ELR (cell line): ENCODE data around the gene GCH1.
A peak's percentile ranks its signal among the peaks of the same experiment; 100 is the strongest.
"Not testable (repeated sequence)": the region's sequence is repeated elsewhere in the genome, so short reads cannot be mapped to it uniquely, and the experiment has no call there.

Experiments
- DNase-seq: peaks from one replicate; pipeline ENCODE4 v3.0.0-alpha.2; 2015; ENCODE audit warnings: low read depth

GCH1 gene

GRCh38 chr14:54902521-54903420 is at the start of gene GCH1:
GCH1 (minus strand) TSS chr14:54902826; CDS start chr14:54902663, 163 bp downstream.
- peak; percentile 70 for DNase-seq

- no peak for DNase-seq
Measured at GRCh38 chr14:54947230-54947629, 44.6 kb upstream of the GCH1 start.

DNA sequence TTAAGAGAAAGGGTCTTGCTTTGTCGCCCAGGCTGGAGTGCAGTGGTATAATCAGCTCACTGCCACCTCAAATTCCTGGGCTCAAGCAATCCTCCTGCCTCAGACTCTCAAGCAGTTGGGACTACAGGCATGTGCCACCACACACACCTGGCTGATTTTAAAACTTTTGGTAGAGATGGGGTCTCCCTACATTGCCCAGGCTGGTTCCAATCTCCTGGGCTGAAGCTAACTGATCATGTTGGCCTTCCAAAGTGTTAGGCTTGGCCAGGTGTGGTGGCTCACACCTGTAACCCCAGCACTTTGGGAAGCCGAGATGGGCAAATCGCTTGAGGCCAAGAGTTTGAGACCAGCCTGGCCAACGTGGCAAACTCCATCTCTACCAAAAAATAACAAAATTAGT is 43.9 kb upstream of the GCH1 start:
- DNase-seq: no peak

- DNase-seq: no peak
Measured at GRCh38 chr14:54944737-54945391, 42.2 kb upstream of the GCH1 start.

- DNase-seq: no peak
Measured at GRCh38 chr14:54942913-54943312, 40.3 kb upstream of the GCH1 start.

GRCh38 chr14:54936816-54937215 is 34.2 kb upstream of the GCH1 start:
- no peak for DNase-seq

DNA sequence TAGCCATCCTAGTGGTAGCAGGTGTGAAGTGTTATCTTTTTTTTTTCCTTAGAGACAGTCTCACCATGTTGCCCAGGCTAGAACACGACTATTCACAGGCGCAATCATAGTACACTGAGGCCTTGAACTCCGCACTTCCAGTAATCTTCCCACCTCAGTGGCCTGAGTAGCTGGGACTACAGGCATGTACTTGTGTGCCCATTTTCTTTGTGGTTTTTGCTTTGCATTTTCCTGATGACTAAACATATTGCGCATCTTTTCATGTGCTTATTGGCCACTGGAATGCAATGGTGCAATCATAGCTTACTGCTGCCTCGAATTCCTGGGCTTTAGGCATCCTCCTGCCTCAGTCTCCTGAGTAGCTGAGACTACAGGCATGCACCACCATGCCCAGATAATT is 33.3 kb upstream of the GCH1 start:
- DNase-seq: peak; percentile 78

GRCh38 chr14:54935100-54935499 is 32.5 kb upstream of the GCH1 start:
- no peak for DNase-seq

- no peak for DNase-seq
Measured at GRCh38 chr14:54933006-54933405, 30.4 kb upstream of the GCH1 start.

DNA sequence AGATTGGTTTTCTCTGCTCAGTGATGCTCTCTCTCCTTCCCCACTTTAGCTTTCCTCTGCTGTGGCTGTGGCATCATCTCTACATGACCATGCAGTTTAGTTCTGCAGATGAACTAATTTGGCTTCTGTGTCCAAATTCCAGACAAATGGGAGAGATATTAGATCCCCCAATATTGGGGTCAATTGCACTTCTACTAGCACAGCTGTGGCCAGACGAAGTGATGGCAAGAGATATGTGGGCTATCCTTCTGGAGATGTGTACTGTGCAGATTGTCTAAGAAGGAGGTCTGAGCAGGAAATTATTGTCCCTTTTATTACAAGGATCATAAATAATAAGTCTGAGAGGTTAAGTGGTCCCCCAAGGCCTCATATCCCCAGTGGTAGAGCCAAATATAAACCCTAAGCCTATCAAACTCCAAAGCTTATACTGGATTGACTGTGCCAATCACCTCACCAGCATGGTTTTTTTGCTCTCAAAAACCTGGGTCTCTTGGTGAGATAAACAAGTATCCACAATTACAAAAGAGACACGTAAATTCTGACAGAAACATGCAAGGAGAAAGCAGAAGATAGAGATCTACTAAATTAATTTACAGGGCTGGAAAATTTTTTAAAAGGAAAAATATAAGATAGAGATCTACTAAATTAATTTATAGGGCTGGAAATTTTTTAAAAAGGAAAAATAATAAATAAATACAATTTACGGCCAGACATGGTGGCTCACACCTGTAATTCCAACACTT is 29.1 kb upstream of the GCH1 start:
- no peak for DNase-seq

- DNase-seq: no peak
Measured at GRCh38 chr14:54931101-54931500, 28.5 kb upstream of the GCH1 start.

DNA sequence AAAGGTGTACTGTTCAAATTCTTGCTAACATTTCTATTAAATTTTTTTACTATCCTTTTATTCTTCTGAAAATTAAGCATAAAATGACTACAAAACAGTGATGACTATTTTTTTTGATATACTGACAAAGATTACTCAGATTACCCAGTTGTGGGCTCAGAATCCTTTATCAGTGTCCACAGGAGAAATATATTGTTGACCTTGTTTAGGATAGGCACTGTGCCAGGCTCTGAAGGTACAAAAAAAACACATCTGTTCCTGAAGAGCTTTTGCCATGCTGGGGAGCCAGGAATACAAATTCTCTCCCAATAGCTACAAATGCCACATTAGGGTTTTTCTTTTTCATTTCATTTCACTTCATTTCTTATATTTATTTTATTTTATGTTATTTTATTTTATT is 26.9 kb upstream of the GCH1 start:
- DNase-seq: no peak

GRCh38 chr14:54928216-54928615 is 25.6 kb upstream of the GCH1 start:
- no peak for DNase-seq

- DNase-seq: no peak
Measured at GRCh38 chr14:54927551-54927950, 24.9 kb upstream of the GCH1 start.

GRCh38 chr14:54926570-54926969 is 23.9 kb upstream of the GCH1 start:
- not testable (repeated sequence) for DNase-seq

- DNase-seq: no peak
Measured at GRCh38 chr14:54922598-54922997, 20.0 kb upstream of the GCH1 start.

DNA sequence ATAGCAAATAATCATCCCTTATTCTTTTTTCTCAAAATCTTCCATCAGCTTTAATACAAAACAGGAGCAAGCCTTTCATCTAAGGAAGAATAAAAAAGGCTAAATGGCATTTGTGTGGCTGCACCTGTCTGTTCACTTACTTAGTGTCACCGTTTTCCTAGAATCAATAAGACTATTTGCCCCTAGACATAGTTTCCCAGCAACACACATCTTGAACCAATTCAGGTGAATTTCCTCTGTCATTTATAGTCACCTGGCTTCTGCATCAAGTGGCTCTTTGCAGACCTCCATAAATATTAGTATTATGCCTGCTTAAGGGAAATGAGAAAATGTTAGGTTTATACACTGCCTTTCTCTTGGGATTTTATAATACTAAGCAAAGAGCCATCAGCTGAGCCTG is 17.4 kb upstream of the GCH1 start:
- no peak for DNase-seq

DNA sequence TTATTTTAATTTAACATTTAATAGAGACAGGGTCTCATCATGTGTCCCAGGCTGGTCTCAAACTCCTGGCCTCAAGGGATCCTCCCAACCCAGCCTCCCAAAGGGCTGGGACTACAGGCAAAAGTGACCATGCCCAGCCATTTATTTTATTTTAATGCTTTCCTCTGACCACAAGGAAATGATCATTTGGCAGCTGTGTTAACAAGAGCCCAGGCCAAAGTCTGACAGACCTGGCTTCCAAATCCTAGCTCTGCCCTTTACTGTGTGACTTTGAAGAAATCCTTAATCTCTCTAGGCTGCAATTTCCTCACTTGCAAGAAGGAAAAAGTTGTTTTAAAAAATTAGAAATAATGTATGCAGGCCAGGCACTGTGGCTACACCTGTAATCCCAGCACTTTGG is 16.7 kb upstream of the GCH1 start:
- no peak for DNase-seq

DNA sequence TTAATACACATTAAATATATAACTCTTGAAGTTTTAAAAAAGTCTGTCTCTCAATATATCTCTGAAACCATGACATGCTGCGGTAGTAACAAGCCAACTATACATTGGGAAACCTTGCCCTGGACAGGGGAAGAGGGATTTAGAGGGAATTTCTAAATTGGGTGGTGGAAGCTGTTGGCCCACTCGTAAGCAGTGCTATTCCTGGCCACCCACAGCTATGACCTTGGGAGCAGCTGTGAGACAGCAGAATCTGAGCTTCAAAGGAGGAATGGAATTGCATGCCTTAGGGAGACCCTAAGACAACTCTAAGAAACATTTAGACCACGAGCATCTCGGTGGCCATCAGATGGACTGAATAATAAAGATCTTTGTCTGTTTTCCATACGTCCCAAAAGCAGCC is 15.8 kb upstream of the GCH1 start:
- DNase-seq: no peak

GRCh38 chr14:54916101-54916500 is 13.5 kb upstream of the GCH1 start:
- DNase-seq: peak; percentile 16

GRCh38 chr14:54909817-54910558 is 7.4 kb upstream of the GCH1 start:
- no peak for DNase-seq

GRCh38 chr14:54908973-54909372 is 6.3 kb upstream of the GCH1 start:
- DNase-seq: not testable (repeated sequence)
